GM21717 (cell line): ENCODE measurements around the gene RNU1-4.
"Not testable (repeated sequence)": the region's sequence is repeated elsewhere in the genome, so short reads cannot be mapped to it uniquely, and the experiment has no call there.

Experiments
- ATAC-seq: cut with Tn5 transposase; IDR thresholded peaks from one replicate; pipeline ENCODE4 v1.9.1; 2021; ENCODE audit warnings: mild to moderate bottlenecking, moderate library complexity; ENCODE audit not compliant: unreplicated experiment

The RNU1-4 gene

DNA sequence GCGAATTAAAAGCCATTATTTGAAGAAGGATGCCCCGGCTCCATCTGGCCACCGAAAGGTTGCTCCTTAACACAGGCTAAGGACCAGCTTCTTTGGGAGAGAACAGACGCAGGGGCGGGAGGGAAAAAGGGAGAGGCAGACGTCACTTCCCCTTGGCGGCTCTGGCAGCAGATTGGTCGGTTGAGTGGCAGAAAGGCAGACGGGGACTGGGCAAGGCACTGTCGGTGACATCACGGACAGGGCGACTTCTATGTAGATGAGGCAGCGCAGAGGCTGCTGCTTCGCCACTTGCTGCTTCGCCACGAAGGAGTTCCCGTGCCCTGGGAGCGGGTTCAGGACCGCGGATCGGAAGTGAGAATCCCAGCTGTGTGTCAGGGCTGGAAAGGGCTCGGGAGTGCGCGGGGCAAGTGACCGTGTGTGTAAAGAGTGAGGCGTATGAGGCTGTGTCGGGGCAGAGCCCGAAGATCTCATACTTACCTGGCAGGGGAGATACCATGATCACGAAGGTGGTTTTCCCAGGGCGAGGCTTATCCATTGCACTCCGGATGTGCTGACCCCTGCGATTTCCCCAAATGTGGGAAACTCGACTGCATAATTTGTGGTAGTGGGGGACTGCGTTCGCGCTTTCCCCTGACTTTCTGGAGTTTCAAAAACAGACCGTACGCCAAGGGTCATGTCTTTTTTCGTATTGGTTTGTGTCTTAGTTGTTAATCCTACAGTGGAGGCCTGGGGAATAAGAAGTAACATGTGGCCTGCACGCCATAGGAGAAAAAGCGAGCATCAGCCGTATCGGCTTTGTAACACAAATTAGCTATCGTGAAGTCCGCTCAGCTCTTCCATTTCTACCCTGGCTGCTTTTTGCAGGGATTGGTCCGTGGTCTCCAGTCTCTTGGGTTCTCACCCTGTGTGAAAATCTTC is at the start of gene RNU1-4:
RNU1-4 (plus strand) TSS at position 470 of the 918 bp plus-strand sequence.
- ATAC-seq, result peak; percentile 89

DNA sequence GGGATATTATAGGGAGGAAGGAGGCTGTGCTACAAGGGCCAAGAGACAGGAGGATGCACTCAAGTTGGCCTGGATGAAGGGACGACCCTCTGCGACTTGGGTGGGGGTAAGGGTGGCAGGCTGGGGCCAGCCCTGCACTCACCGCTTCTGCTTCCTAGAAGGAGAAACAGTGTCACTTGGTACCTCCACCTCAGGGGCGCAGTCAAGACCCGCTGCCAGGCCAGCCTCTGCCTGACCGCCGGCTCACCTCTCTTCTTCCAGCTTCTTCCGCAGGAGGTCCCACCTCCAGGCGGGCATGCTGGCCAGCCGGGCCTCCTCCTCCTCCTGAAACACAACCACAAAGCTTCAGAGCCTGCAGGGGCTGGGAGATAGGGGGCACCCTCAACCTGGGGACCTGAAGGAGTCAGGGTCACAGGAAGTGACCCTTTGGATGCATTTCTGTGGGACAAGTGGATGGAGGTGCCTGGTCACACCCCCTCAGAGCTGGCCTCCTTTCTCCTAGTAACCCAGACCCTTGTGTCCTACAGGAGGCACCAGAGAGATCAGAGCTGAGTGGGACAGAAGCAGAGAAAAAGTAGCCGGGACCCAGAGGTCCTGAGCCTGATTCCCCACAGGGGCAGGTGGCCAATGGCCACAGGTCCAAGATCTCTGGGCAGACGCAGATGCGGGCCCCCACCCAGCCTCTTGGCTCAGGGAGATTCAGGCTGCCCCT is 49.2 kb upstream of the RNU1-4 start:
- not testable (repeated sequence) for ATAC-seq

DNA sequence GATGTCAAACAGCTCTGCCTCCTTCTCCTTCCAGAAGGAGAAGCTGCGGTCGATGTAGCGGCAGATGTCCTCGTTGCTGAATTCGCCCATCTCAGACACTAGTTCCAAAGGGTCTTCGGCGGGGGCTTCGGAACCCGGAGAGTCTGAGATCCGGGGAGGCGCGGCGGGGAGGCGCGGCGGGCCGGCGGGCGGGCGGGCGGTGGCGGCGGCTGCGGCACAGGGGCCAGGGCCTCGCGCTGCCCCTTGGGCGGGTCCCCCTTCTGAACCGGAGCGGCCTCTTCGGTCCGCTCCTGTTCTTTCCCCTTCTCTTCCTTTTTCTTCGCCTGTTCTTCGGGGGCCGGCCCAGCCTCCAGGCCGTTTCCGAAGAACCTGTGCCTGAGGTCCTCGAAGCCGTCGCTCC is 48.0 kb upstream of the RNU1-4 start:
- not testable (repeated sequence) for ATAC-seq

DNA sequence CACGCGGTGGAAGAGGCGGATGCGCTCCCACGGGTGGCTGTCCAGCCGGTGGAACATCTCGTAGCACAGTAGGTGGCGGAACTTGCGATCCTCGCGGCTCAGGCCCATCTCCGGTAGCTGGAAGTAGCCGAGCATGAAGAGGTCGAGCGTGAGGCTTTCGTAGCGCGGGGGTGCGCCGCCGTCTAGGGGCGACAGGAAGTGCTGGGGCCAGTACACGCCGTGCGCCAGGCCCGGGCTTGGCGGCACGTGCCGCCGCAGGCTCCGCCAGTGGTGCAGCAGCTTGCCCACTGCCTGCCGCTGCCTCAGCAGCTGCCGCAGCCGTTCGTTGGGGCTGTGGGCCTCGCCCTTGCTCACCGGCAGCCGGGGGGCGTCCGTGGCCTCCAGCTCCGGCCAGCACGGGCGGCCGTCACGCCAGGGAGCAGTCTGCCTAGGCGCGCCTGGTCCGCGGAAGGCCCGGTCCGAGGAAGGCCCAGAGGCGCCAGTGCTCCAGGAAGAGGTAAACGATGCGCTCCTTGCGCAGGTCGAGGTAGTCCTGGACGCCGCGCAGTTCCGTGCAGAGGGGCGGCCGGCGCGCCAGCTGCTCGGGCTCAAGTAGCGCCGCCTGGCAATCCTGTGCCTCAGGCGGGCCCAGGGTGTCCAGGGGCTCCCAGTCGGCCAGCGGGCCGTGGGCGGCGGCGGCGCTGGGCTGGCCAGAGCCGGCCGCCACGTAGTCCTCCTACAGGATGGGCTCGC is 47.4 kb upstream of the RNU1-4 start:
- ATAC-seq, result not testable (repeated sequence)

DNA sequence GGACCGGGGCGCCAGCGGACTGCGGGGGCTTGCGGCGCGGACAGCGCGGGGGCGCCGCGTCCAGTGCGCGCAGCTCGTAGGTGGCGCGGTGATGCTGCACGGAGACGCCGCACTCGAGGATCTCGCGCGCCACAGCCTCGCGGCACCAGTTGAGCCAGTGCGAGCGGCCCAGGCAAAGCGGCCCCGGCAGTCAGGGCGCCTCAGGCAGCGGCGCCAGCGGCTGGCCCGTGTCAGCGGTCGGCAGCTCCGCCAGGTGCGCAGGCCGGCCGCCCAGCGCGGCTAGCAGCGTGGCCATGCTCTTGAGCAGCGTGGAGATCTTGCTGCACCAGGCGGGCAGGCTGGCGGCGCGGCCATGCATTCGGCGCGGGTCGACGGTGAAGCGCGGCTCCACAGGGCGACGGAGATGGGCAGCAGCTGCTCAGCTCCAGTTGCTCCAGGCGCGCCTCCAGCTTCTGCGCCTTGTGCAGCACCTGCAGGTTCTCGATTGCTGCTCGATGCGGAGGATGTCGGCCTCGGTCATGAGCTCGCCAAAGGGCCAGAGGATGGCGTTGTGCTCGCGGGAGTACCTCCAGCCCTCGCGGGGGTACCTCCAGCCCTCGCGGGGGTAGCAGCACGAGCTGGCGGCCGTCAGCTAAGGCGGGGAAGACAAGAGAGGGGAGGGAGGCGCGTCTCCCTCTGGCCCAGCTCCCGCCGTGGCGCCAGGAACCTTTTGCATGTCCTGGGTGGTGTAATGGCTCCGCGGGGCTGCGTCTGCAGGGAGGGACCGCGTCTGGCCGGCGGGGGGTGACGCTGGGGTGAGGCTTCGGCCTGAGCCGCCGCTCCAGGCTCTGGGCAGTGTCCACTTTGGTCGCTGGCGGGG is 46.6 kb upstream of the RNU1-4 start:
- ATAC-seq, result not testable (repeated sequence)

DNA sequence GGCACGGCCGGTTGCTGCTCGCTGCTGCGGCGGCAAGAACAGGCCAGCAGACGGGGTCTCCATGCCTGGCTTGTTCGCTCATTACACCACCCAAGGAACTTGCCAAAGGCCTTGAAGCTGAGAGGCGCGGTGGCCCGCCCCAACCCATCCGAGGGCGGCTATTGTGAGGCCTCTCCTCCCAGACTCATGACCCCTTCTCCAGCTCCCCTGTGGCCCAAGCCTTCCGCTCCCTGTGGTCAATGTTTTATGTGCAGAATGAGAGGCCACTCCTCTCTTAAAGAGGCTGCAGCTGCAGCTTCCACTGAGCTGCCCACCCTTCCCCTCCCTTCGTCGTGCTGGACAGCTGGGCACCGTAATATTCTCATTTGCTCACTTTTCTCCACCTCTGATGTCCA is 46.0 kb upstream of the RNU1-4 start:
- not testable (repeated sequence) for ATAC-seq

DNA sequence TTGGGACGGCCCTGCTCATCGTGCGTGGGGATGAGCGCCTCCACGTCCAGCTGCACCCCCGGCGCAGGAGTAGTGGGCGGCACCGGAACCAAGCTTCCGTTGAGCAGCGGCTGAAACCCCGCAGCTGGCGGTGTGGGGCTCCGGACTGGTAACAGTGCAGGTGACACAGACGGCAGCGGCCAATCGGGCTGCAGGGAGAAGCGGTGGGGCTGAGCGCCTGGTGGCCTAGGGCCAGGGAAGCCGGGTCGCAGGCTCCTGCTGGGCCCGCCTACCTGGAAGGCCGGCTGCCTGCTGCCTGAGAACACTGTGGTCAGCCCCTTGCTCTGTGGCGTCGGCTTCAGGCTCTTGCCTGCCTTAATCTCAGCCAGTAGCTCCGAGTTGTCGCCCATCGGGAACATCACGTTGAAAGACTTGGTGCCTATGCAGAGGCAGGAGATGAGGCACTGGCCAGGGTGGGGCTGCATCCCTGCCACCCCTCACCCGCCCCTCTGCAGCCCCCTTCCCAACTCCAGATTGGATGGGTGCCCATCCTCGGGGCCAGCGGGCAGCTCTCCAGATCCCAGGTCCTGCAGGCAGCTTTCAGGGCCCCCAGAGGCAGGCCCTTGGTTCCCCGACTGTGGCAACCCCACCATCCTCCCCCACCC is 43.7 kb upstream of the RNU1-4 start:
- ATAC-seq, result not testable (repeated sequence)

DNA sequence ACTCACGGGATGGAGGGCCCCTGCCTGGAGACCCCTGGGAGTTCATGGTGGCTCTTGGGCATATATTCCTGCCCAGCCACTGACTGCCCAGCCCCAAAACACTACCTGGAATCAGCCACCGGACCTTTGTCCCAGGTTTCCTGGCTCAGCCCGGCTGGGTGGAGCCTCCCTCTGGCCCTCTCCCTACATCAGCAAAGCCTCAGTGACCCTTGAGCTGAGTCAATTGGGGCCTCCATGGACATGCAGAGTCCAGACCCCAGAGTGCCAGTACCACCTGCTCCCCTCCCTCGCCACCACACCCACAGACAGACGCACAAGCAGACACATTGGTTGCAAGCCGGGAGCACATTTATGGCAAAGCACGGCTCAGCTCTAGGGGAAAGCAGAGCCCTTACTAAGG is 43.2 kb upstream of the RNU1-4 start:
- ATAC-seq, result not testable (repeated sequence)

DNA sequence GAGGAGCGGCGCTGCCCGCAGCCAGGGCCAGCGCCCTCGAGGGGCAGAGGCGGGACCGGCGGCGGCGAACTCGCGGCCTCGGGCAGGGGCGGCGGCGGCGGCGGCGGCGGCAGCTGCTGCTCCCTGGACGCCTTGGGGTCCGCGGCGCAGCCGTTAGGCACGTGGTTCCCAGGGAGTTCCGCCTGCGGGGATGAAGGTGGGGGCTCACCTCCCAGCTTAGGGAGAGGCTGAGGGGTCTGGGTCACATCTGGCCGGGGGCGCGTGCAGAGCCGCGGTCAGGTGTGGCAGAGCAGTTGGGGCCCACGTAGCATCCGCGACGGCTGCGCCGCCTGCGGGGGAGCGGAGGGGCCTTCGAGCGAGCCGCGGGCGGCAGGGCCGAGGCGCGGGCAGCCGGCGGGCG is 40.9 kb upstream of the RNU1-4 start:
- ATAC-seq, result not testable (repeated sequence)

DNA sequence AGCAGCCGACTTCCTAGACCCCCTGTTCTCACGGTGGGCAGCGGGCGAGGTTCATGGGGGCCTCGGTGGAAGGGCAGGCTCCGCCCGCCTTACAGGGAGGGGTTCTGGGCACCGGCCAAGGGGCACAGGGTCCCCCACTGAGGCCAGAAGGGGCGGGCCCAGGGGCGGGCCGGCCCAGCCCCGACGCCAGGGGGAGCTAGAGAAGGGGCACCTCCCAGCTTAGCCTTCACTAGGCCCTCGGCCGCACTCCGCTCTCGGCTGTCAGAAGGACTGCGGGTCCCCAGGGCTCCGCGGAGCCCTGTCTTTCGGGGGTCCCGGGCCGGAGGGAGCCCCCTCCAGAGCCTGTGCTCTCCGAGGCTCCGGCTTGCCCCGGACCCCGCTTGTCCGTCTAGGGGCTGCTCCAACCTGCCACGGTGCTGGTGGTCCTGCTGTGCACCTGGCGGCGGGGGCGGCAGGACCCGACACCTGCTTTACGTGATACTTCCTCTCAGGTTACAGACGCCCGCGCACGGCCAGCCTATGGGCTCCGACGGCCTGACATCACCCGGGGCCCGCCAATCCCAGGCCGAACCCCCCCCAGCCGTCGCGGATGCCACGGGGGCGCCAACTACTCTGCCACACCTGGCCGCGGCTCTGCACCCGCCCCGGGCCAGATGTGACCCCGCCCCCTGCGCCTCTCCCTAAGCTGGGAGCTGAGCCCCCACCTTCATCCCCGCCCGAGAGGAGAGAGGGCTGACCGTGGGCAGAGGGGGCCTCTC is 40.0 kb upstream of the RNU1-4 start:
- ATAC-seq, result not testable (repeated sequence)

DNA sequence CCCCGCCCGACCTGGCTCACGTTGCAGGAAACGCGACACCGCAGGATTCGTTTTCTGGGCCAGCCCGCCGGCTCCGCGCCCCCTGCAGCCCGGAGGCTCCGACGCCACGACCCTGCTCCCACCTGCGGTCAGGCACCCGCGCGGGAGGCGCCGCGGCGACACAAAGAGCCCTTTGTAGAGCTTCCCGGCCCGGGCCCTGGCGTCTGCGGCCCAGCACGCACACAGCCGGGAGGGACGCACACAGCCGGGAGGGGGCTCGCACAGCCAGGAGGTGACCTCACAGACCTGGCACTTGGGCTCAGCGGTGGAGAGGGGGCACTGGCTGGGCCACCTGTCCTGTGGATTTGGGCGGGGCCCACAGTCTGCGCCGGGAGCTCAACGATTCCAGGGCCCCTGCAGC is 39.1 kb upstream of the RNU1-4 start:
- not testable (repeated sequence) for ATAC-seq

DNA sequence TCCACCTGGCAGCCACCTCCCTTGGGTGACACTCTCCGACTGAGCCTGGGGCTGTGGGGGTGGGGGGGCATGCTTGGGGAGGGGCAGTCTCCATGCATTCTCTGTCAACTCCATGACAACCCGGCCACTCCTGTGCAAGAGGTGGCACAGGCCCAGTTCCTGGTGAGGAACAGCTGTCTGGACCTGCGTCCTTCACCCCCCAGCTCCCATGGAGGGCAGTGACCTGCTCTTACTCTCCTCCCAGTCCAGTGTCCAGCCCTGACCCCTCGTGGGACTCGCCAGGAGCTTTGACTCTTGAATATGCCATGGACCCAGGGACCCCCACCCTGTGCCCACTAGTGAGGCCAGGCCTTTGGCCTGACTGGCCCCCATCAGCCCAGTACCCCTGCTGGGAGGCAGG is 38.0 kb upstream of the RNU1-4 start:
- ATAC-seq, result not testable (repeated sequence)

DNA sequence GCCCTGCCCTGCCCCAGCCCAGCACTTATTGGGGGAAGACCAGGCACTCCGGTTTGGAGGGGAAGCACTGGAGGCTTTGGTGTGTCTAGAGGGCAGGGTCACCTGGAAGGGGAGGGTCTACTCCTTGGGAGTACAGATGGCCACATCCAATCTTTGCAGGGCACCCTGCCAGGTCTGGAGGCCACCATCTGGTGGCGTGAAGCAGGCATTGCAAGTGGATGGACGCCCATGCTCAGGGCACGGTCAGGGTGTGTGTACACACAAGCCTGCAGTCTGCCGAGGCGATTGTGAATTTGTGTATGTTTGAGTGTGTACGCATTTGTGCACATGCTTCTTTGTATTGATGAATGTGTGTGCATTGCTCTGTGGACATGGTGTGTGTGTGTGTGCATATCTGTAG is 37.2 kb upstream of the RNU1-4 start:
- ATAC-seq, result not testable (repeated sequence)

DNA sequence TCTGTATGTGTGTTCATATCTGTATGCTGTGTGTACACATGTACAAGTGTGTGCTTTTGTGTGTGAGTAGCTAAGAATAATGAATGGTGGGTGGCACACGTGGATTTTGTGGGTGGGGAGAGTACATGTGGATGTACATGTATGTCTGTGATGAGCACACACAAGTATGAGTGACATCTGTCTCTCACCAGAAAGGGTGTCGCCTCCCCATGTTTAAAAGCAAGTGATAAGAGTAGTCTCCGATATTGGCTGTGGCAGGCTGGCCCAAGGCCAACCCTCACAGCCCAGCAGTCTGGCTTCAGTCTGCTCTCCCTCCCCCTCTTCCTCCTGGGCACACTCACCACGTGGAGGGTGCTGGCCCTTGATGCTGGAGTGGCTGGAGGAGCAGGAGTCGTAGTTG is 36.7 kb upstream of the RNU1-4 start:
- ATAC-seq, result not testable (repeated sequence)

DNA sequence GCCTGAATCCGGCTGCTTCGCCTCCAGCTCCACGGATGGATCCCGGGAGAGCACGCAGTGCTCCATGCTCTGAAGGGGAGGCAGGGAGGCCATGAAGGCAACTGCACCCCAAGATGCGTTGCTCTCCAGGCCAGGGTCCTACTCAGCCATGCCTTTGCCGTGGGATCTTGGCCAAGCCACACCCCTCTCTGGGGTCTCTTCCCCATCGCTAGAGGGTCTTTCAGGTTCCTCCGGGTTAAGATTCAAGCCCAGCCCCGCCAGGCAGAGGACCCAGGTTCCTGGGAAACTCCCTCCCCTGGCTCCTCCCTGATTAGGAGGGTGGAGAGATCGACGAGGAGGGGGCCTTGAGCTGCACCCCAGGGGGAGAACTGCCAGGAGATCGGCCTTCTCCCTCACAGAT is 36.2 kb upstream of the RNU1-4 start:
- not testable (repeated sequence) for ATAC-seq

DNA sequence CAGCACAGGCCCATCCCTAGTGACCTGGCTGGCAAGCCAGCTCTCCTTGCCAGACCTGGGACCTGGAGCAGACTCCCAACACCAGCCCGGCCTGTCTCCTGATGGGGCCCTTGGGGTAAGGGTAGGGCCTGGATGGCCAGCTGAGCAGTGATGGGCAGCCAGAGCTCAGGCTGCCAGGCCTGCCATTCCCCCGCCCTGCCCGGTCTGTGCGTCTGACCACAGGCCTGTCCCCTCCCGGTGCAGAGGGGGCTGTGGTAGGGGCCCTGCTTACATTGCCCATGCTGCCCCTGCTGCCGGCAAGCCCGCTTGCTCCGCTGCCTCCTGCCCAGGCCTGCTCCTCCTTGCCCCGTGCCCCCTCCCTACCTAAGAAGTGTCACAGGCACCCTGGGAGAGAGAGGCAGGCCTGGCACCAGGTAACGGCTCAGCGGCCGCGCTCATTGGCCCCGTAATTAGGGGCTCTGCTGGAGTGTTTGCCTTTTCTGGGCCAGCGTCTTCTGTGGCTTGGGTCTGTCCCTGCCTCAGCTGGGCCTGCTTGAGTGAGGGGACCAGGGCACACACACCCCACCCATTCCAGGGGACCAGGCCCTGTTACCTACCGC is 35.7 kb upstream of the RNU1-4 start:
- not testable (repeated sequence) for ATAC-seq

DNA sequence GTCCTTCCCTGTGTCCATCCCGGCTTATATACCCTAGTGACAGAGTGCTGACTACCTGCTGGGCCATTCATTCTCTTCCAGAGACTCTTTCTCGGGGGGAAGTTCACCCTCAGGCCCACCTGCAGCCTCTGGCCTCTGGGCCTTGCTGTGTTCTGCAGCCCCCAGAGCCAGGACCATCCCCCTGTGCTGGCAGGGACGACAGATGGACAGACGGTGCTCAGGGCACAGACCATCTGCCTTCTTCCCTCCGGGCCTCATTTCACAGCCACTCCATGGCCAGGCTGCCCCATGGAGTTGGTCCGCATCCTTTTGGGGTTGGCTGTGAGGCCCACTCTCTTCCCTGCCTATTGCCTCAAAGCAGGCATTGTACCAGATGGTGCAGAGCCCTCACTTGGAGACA is 34.0 kb upstream of the RNU1-4 start:
- ATAC-seq, result not testable (repeated sequence)
